ENCODE results near the gene SFT2D1. TPM values are rescaled to one million over a fixed set of nuclear protein-coding genes. Genes with fewer than 3 reads are reported as not detected.
"Not testable (repeated sequence)": the region's sequence is repeated elsewhere in the genome, so short reads cannot be mapped to it uniquely, and the experiment has no call there.

SFT2D1 gene
- total and polyA plus RNA-seq, 9 of the 15 experiments (the other 6 are each of a cell fraction or from before 2014, with no cell fraction given), result 54.4 to 140 (median 74.6) TPM

DNA sequence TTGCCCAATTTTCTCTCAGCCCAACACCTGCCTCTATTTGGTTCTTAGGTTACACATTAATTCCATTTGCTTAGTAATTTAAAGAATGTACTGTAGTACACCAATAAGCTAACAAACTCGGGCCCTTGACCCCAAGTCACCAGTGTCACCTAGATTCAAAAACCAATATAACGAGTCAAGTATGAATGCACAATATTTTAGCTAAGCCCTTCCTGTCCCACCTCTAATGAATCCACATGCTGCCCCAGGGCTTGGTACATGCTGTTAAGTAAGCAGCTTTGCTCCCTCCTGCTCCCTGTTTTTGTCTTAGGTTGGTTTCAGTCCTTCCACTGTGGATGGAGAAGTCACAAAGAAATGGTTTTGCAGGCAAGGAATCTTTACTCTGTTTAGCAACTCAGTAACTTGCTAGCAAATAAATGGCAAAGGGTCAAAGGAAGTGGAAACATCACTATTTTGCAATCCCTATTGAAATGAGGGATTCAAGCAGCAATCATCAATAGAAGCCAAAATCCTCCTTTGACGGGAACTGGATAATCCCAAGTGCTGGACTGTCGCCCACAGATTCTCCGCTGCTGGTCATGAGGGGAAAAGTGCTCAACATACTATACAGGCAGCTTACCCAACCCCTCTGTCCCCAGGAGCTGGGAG is 45.4 kb upstream of the SFT2D1 start:
- Histone ChIP-seq H3K27me3 (ENCODE audit: control insufficient read depth in 2 of 2, insufficient read depth in 2 of 2, low read length in 2 of 2) (peaks cover 14 to 25% of the 10 kb centered on the region in 2 experiments), H3K9me3 (replicated peaks; ENCODE audit: control insufficient read depth, insufficient read depth, low read depth, low read length) (no peaks in the 10 kb centered on the region), H3K9ac (ENCODE audit: insufficient read depth in 1 of 2, low read depth in 2 of 2, low read length in 2 of 2) (no peak overlapping the region), H3K79me2 (ENCODE audit: control insufficient read depth, insufficient read depth, low read length) (peaks cover 4% of the 10 kb centered on the region; the same call in 2 of the 3 replicates), H3K36me3 (ENCODE audit: control insufficient read depth, insufficient read depth, low read length) (no peaks in the 10 kb centered on the region), H3K4me2 (ENCODE audit: insufficient read depth, low read length) (no peak overlapping the region), H2AFZ (ENCODE audit: low read depth, low read length) (no peak overlapping the region), H3K4me3 (no peak overlapping the region), H3K27ac (ENCODE audit: extremely low read depth, low read depth, low read length) (no peak overlapping the region), H3K9me1 (ENCODE audit: control insufficient read depth, insufficient read depth, low read length) (no peaks in the 10 kb centered on the region), H4K20me1 (replicated peaks; ENCODE audit: control insufficient read depth, insufficient read depth, low read length) (no peaks in the 10 kb centered on the region), H3K4me1 (replicated peaks in 1 of 2; ENCODE audit: control insufficient read depth in 2 of 2, insufficient read depth in 2 of 2, low read length in 2 of 2) (peaks cover 0 to 12% of the 10 kb centered on the region in 2 experiments; a peak in 1 of 5 replicates)
- DNase-seq (ENCODE audit: extremely low read depth in 1 of 4, low spot score in 3 of 4) (no peak), ATAC-seq (no peak), FAIRE-seq (no peak)
- ChIA-PET POLR2A (interaction anchor here (0.7 kb wide), 1 partner anchor 111 kb away, joined by 3 read pairs; no protein-coding TSS in a partner anchor), CTCF (ENCODE audit: low intra/inter-chr PET ratio) (no interaction called here)
- no peak for TF ChIP-seq TAF1 (IDR thresholded peaks at IDR 0.05; ENCODE audit: control insufficient read depth, extremely low read depth, insufficient read depth, low read length, severe bottlenecking)
- TF ChIP-seq PHF21A (IDR thresholded peaks at IDR 0.05; ENCODE audit: borderline replicate concordance, low read depth), result no peak
- no peak for TF ChIP-seq NR2F6 (CRISPR knock-in tag; IDR thresholded peaks at IDR 0.05)
- no peak for TF ChIP-seq HDAC1 (IDR thresholded peaks at IDR 0.05)
- TF ChIP-seq, protein P1, sequence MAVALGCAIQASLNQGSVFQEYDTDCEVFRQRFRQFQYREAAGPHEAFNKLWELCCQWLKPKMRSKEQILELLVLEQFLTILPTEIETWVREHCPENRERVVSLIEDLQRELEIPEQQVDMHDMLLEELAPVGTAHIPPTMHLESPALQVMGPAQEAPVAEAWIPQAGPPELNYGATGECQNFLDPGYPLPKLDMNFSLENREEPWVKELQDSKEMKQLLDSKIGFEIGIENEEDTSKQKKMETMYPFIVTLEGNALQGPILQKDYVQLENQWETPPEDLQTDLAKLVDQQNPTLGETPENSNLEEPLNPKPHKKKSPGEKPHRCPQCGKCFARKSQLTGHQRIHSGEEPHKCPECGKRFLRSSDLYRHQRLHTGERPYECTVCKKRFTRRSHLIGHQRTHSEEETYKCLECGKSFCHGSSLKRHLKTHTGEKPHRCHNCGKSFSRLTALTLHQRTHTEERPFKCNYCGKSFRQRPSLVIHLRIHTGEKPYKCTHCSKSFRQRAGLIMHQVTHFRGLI (CRISPR knock-in tag; IDR thresholded peaks at IDR 0.05), result no peak
- no TSS peak for BruUV-seq (replicated peaks)
- WGBS (ENCODE audit: insufficient coverage, low coverage, missing lambda C conversion rate), result 23% methylated on average over 5 of the region's 5 CpGs
- in situ Hi-C loops (cut with MboI) (loop anchor here (5.0 kb wide), 1 partner anchor 115 kb away; no protein-coding TSS in a partner anchor), intact Hi-C loops (cut with micrococcal nuclease) (no loop called here)

DNA sequence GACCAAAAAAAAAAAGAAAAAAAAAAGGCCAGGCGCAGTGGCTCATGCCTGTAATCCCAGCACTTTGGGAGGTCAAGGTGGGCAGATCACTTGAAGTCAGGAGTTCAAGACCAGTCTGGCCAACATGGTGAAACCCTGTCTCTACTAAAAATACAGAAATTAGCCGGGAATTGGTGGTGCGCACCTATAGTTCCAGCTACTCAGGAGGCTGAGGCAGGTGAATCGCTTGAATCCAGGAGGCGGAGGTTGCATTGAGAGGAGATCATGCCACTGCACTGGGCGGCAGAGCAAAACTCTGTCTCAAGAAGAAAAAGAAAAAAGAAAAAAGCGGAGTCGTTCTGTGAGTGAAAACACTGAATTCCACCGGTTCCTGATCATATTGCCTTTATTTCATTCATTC is 44.8 kb upstream of the SFT2D1 start:
- Histone ChIP-seq H3K4me1 (replicated peaks in 1 of 2; ENCODE audit: control insufficient read depth in 2 of 2, insufficient read depth in 2 of 2, low read length in 2 of 2) (peaks cover 0 to 18% of the 10 kb centered on the region in 2 experiments; a peak in 1 of 5 replicates), H3K27me3 (ENCODE audit: control insufficient read depth in 2 of 2, insufficient read depth in 2 of 2, low read length in 2 of 2) (peaks cover 11 to 18% of the 10 kb centered on the region in 2 experiments), H3K79me2 (ENCODE audit: control insufficient read depth, insufficient read depth, low read length) (peaks cover 10% of the 10 kb centered on the region)
- H3K36me3 ChIP-seq (ENCODE audit: control insufficient read depth, insufficient read depth, low read length); FAIRE-seq; POLR2A ChIA-PET; H3K4me3 ChIP-seq; H3K9me1 ChIP-seq (ENCODE audit: control insufficient read depth, insufficient read depth, low read length); BruUV-seq (replicated peaks); CTCF ChIA-PET (ENCODE audit: low intra/inter-chr PET ratio); H2AFZ ChIP-seq (ENCODE audit: low read depth, low read length); H3K4me2 ChIP-seq (ENCODE audit: insufficient read depth, low read length); H3K9me3 ChIP-seq (replicated peaks; ENCODE audit: control insufficient read depth, insufficient read depth, low read depth, low read length); H3K27ac ChIP-seq (ENCODE audit: extremely low read depth, low read depth, low read length); intact Hi-C loops (cut with micrococcal nuclease); H4K20me1 ChIP-seq (replicated peaks; ENCODE audit: control insufficient read depth, insufficient read depth, low read length); ATAC-seq; H3K9ac ChIP-seq (ENCODE audit: insufficient read depth in 1 of 2, low read depth in 2 of 2, low read length in 2 of 2); DNase-seq (ENCODE audit: extremely low read depth in 1 of 4, low spot score in 3 of 4): not testable (repeated sequence)
- 58% methylated on average over 6 of the region's 9 CpGs for WGBS (ENCODE audit: insufficient coverage, low coverage, missing lambda C conversion rate)
- in situ Hi-C loops (cut with MboI), result loop anchor here (5.0 kb wide), 1 partner anchor 115 kb away; no protein-coding TSS in a partner anchor
